Ishikawa (cell line): Measurements from ENCODE around the gene CASQ2.
A peak's percentile ranks its signal among the peaks of the same experiment; 100 is the strongest.

Source experiments
- CEBPB ChIP-seq: IDR thresholded peaks from 2 replicates; pipeline ENCODE4 v1.6.1; 2012
- CREB1 ChIP-seq: IDR thresholded peaks from 2 replicates; pipeline ENCODE4 v1.6.1; 2012; ENCODE audit warnings: low read depth
- EGR1 ChIP-seq: IDR thresholded peaks from 2 replicates; pipeline ENCODE4 v1.6.1; 2012
- EP300 ChIP-seq: IDR thresholded peaks from 2 replicates; pipeline ENCODE4 v1.6.1; 2012; ENCODE audit warnings: borderline replicate concordance
- FOXM1 ChIP-seq: IDR thresholded peaks from 2 replicates; pipeline ENCODE4 v1.6.1; 2012; ENCODE audit warnings: low read depth, borderline replicate concordance
- MAX ChIP-seq: IDR thresholded peaks from 2 replicates; pipeline ENCODE4 v1.6.1; 2012
- NFIC ChIP-seq: IDR thresholded peaks from 2 replicates; pipeline ENCODE4 v1.6.1; 2012
- RAD21 ChIP-seq: IDR thresholded peaks from 2 replicates; pipeline ENCODE4 v1.6.1; 2012; ENCODE audit warnings: low read depth
- REST ChIP-seq: IDR thresholded peaks from 2 replicates; pipeline ENCODE4 v1.6.1; 2012; ENCODE audit warnings: low read depth, mild to moderate bottlenecking
- TAF1 ChIP-seq: IDR thresholded peaks from 2 replicates; pipeline ENCODE4 v1.6.1; 2012; ENCODE audit warnings: low read depth, mild to moderate bottlenecking
- TCF12 ChIP-seq: IDR thresholded peaks from 2 replicates; pipeline ENCODE4 v1.6.1; 2012; ENCODE audit warnings: low read depth
- TEAD4 ChIP-seq: IDR thresholded peaks from 2 replicates; pipeline ENCODE4 v1.6.1; 2012
- USF1 ChIP-seq: IDR thresholded peaks from 2 replicates; pipeline ENCODE4 v1.6.1; 2012
- YY1 ChIP-seq: IDR thresholded peaks from 2 replicates; pipeline ENCODE4 v1.6.1; 2012; ENCODE audit warnings: low read depth
- ZBTB7A ChIP-seq: IDR thresholded peaks from 2 replicates; pipeline ENCODE4 v1.6.1; 2012; ENCODE audit warnings: low read depth

Gene CASQ2

GRCh38 chr1:115717541-115717940 is 51.0 kb downstream of the CASQ2 start:
- TF ChIP-seq TCF12 (no peak), MAX (0 out of 2 replicates have a peak, but pooled peaks have one; percentile 26), RAD21 (peak; percentile 80), ZBTB7A (no peak)

GRCh38 chr1:115714572-115715141 is 53.9 kb downstream of the CASQ2 start:
- TF ChIP-seq RAD21, result 0 out of 2 replicates have a peak, but pooled peaks have one; percentile 6
- peak; percentile 70; the same call in 1 of the 2 replicates for TF ChIP-seq FOXM1
- TF ChIP-seq CEBPB, result no peak
- peak; percentile 87 for TF ChIP-seq NFIC
- peak; percentile 77 for TF ChIP-seq TEAD4
- no peak for TF ChIP-seq CREB1
- TF ChIP-seq MAX, result 0 out of 2 replicates have a peak, but pooled peaks have one; percentile 10
- TF ChIP-seq TCF12, result peak; percentile 88
- peak; percentile 87 for TF ChIP-seq EP300

- TF ChIP-seq NFIC (no peak), CREB1 (no peak), TEAD4 (no peak), TCF12 (no peak), MAX (no peak), RAD21 (no peak), EGR1 (no peak), ZBTB7A (no peak), EP300 (no peak), USF1 (no peak), TAF1 (no peak), CEBPB (no peak), FOXM1 (no peak), YY1 (no peak), REST (no peak)
Observed at GRCh38 chr1:115713906-115714305, 54.6 kb downstream of the CASQ2 start.

GRCh38 chr1:115712911-115713609 is 55.5 kb downstream of the CASQ2 start:
- TF ChIP-seq CEBPB (no peak), NFIC (no peak), TEAD4 (no peak), FOXM1 (no peak), MAX (no peak), EP300 (no peak), EGR1 (no peak), ZBTB7A (no peak), USF1 (no peak), TAF1 (no peak), YY1 (no peak), REST (no peak), TCF12 (no peak), RAD21 (no peak)
